GM03348 (cell line): Measurements from ENCODE around the gene ELOVL3.
"Not testable (repeated sequence)": the region's sequence is repeated elsewhere in the genome, so short reads cannot be mapped to it uniquely, and the experiment has no call there.

Source experiments
- DNase-seq: peaks from one replicate; pipeline ENCODE4 v3.0.0; 2012; ENCODE audit warnings: low spot score

Gene ELOVL3

GRCh38 chr10:102225646-102226541, at the start of gene ELOVL3:
ELOVL3 (plus strand) TSS chr10:102226299; CDS start chr10:102226549, 250 bp downstream.
- DNase-seq = peak; percentile 98

GRCh38 chr10:102184606-102185005, 41.5 kb upstream of the ELOVL3 start:
- no peak for DNase-seq

- no peak for DNase-seq
Measured at GRCh38 chr10:102185272-102185671, 40.8 kb upstream of the ELOVL3 start.

GRCh38 chr10:102185811-102186527, 40.1 kb upstream of the ELOVL3 start:
- DNase-seq = peak; percentile 17

GRCh38 chr10:102188298-102188940, 37.7 kb upstream of the ELOVL3 start:
- no peak for DNase-seq

- DNase-seq = not testable (repeated sequence)
Measured at GRCh38 chr10:102188941-102189898, 36.9 kb upstream of the ELOVL3 start.

- DNase-seq = no peak
Measured at GRCh38 chr10:102191956-102192355, 34.1 kb upstream of the ELOVL3 start.

- no peak for DNase-seq
Measured at GRCh38 chr10:102195296-102195870, 30.7 kb upstream of the ELOVL3 start.

- no peak for DNase-seq
Measured at GRCh38 chr10:102196893-102197292, 29.2 kb upstream of the ELOVL3 start.

GRCh38 chr10:102198027-102198426, 28.1 kb upstream of the ELOVL3 start:
- DNase-seq = no peak

- no peak for DNase-seq
Measured at GRCh38 chr10:102200751-102201640, 25.1 kb upstream of the ELOVL3 start.

GRCh38 chr10:102202386-102202785, 23.7 kb upstream of the ELOVL3 start:
- no peak for DNase-seq

- no peak for DNase-seq
Measured at GRCh38 chr10:102208311-102209035, 17.6 kb upstream of the ELOVL3 start.

GRCh38 chr10:102211615-102212299, 14.3 kb upstream of the ELOVL3 start:
- DNase-seq = no peak

- DNase-seq = not testable (repeated sequence)
Measured at GRCh38 chr10:102213599-102213998, 12.5 kb upstream of the ELOVL3 start.

- DNase-seq = no peak
Measured at GRCh38 chr10:102219370-102219769, 6.7 kb upstream of the ELOVL3 start.

GRCh38 chr10:102220612-102221011, 5.5 kb upstream of the ELOVL3 start:
- DNase-seq = no peak

- DNase-seq = no peak
Measured at GRCh38 chr10:102222797-102223196, 3.3 kb upstream of the ELOVL3 start.

- DNase-seq = no peak
Measured at GRCh38 chr10:102226542-102226870, 407 bp downstream of the ELOVL3 start.
